Naive B cell (primary cell): ENCODE results near the gene NDUFA9. TPM values are rescaled to one million over a fixed set of nuclear protein-coding genes. Genes with fewer than 3 reads are reported as not detected.

Experiments used
- ATAC-seq, 2 donors: fragments of 150-1000 bp; cut with Tn5 transposase; 2 replicates each; pipeline ENCODE4 v1.10.0; 2021; ENCODE audit warnings: low read depth in 2 of 2, mild to moderate bottlenecking in 2 of 2, moderate library complexity in 2 of 2
- DNase-seq: peaks from one replicate; pipeline ENCODE4 v3.0.0; 2022
- H3K27ac Mint-ChIP-seq, 6 donors: one replicate each; pipeline ENCODE4 v1.8.0; 2020 to 2022; ENCODE audit warnings: mild to moderate bottlenecking in 6 of 6, mixed read lengths in 6 of 6, moderate library complexity in 5 of 6, inconsistent platforms in 2 of 6
- H3K27me3 Mint-ChIP-seq, 3 donors: one replicate each; pipeline ENCODE4 v1.8.0; 2021 to 2022; ENCODE audit warnings: mixed read lengths in 3 of 3, mild to moderate bottlenecking in 1 of 3
- H3K36me3 Mint-ChIP-seq, 2 donors: one replicate each; pipeline ENCODE4 v1.8.0; 2020 to 2022; ENCODE audit warnings: mixed read lengths in 2 of 2, inconsistent platforms in 1 of 2, mild to moderate bottlenecking in 1 of 2
- H3K4me1 Mint-ChIP-seq, 3 donors: one replicate each; pipeline ENCODE4 v1.8.0; 2020 to 2022; ENCODE audit warnings: mixed read lengths in 3 of 3, inconsistent platforms in 1 of 3, mild to moderate bottlenecking in 1 of 3, moderate library complexity in 1 of 3
- H3K4me3 Mint-ChIP-seq, 8 donors: one replicate each; pipeline ENCODE4 v1.8.0; 2020 to 2022; ENCODE audit warnings: mild to moderate bottlenecking in 8 of 8, mixed read lengths in 8 of 8, moderate library complexity in 8 of 8, inconsistent platforms in 2 of 8
- H3K9me3 Mint-ChIP-seq, 7 donors: one replicate each; pipeline ENCODE4 v1.8.0; 2020 to 2022; ENCODE audit warnings: mixed read lengths in 7 of 7, mild to moderate bottlenecking in 5 of 7, inconsistent platforms in 2 of 7, moderate library complexity in 1 of 7
- polyA plus RNA-seq, 6 donors: library from polyadenylated mRNA; unstranded; fragments of 300-500 nt; fragmentation: Illumina TruSeq; gene quantifications; one replicate each; pipeline ENCODE4 v1.2.3, GENCODE V29; 2021; ENCODE audit warnings: low read depth in 6 of 6

Gene NDUFA9
- polyA plus RNA-seq: 100 to 1,000 TPM; 137 to 196 (median 162) TPM

GRCh38 chr12:4648501-4649357 lies at the start of gene NDUFA9, which contains the start of gene AKAP3:
TSS of gene NDUFA9 (plus strand) at chr12:4649114. CDS start at chr12:4649127, 13 bp downstream.
TSS of gene AKAP3 (minus strand) at chr12:4649051. CDS start at chr12:4638196, 10,855 bp downstream.
- peak; percentile 80 for DNase-seq
- Mint-ChIP-seq H3K27me3 (no peaks in the 10 kb centered on the region), H3K36me3 (no peaks in the 10 kb centered on the region), H3K4me1 (peaks cover 36 to 54% (median 47%) of the 10 kb centered on the region in 3 donors), H3K9me3 (no peaks in the 10 kb centered on the region), H3K4me3 (peak within 1 kb of the TSS; percentile 93 to 100 (median 98)), H3K27ac (peak within 1 kb of the TSS; percentile 79 to 97 (median 94))
- peak; percentile 90 for ATAC-seq

DNA sequence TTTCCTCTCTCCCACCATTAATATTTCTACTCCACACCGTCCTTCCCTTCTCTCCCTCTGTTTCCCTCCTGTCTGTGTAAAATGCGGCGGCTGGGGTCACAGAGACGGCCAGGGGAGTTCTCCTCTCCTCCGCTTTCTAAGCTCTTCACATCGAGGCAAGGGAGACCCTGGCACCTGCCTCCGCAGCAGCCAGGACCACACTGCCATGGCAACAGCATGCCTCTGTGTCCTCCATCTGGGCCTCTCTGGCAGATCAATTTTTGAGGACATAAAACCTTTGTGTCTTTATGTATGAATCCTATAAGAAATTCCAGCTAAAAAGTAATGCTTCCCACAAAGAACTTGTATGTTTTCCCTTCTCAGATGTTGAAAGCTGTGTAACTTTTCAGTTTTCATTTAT lies 45.5 kb upstream of the NDUFA9 start:
- Mint-ChIP-seq H3K27ac (peak overlapping the region in 1 of 6 donors; percentile 36), H3K4me3 (peak overlapping the region in 1 of 8 donors; percentile 49), H3K27me3 (no peaks in the 10 kb centered on the region)

DNA sequence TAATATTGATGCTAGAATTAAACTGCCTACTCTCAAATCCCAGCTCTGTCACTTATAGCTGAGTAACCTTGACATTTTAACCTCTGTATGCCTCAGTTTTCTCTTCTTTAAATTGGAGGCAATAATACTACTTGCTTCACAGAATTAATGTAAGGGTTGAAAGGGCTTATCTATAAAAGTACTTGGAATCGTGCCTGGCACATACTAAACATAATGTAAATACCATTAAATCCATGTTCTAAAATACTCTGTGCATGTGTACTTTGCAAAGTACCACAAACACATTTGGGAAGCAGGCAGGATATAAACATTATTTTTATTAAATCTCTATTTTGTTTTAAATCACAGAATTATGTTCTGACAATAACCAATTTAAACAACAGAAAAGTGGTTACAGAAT lies 45.0 kb upstream of the NDUFA9 start:
- DNase-seq (no peak), ATAC-seq (no peak)
- Mint-ChIP-seq H3K27me3 (no peaks in the 10 kb centered on the region), H3K9me3 (no peaks in the 10 kb centered on the region), H3K4me3 (no peak overlapping the region), H3K4me1 (peaks cover 11 to 23% (median 22%) of the 10 kb centered on the region in 3 donors), H3K36me3 (no peaks in the 10 kb centered on the region), H3K27ac (no peak overlapping the region)

More for the DNA sequence above, 45.5 kb upstream of the NDUFA9 start:
- DNase-seq (no peak), ATAC-seq (no peak)
- Mint-ChIP-seq H3K4me1 (peaks cover 11 to 23% (median 22%) of the 10 kb centered on the region in 3 donors), H3K36me3 (no peaks in the 10 kb centered on the region), H3K9me3 (no peaks in the 10 kb centered on the region)

DNA sequence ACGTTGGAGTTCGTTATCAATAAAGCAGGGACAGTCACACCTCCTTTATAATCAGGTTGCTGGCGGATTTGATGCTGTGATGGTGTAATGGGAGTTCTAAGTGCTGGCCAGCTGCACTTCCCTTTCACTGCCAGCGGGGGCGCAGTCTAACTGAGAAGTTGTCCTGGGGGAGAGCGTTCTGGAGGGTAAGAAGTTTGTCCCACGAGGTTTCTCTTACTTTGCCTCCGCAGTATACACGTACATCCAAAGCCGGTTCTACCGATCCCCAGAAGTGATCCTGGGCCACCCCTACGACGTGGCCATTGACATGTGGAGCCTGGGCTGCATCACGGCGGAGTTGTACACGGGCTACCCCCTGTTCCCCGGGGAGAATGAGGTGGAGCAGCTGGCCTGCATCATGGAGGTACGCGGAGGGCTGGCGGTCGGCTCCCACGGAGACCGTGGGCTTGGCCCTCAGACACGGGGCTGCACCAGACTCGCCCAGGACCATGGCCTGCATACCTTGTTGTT lies 44.2 kb upstream of the NDUFA9 start:
- peak; percentile 73 for DNase-seq
- Mint-ChIP-seq H3K36me3 (no peaks in the 10 kb centered on the region), H3K4me1 (peaks cover 11 to 28% (median 27%) of the 10 kb centered on the region in 3 donors), H3K4me3 (peak overlapping the region; percentile 93 to 99 (median 98)), H3K27me3 (no peaks in the 10 kb centered on the region), H3K27ac (peak overlapping the region; percentile 84 to 94 (median 90)), H3K9me3 (no peaks in the 10 kb centered on the region)
- peak; percentile 91 to 96 for ATAC-seq

- Mint-ChIP-seq H3K36me3 (no peaks in the 10 kb centered on the region), H3K4me1 (peaks cover 11 to 29% (median 28%) of the 10 kb centered on the region in 3 donors), H3K27ac (no peak overlapping the region), H3K9me3 (no peaks in the 10 kb centered on the region), H3K27me3 (no peaks in the 10 kb centered on the region), H3K4me3 (peak overlapping the region in 4 of 8 donors; percentile 29 to 93 (median 38))
- ATAC-seq (no peak), DNase-seq (no peak)
These were observed 41.9 kb upstream of the NDUFA9 start for GRCh38 chr12:4607056-4607455.

GRCh38 chr12:4609071-4609470 lies 39.8 kb upstream of the NDUFA9 start:
- DNase-seq (no peak), ATAC-seq (no peak)
- Mint-ChIP-seq H3K4me3 (no peak overlapping the region), H3K4me1 (peaks cover 11 to 29% (median 28%) of the 10 kb centered on the region in 3 donors), H3K27ac (no peak overlapping the region), H3K27me3 (no peaks in the 10 kb centered on the region), H3K9me3 (no peaks in the 10 kb centered on the region), H3K36me3 (peaks cover 15% of the 10 kb centered on the region in 2 donors)

DNA sequence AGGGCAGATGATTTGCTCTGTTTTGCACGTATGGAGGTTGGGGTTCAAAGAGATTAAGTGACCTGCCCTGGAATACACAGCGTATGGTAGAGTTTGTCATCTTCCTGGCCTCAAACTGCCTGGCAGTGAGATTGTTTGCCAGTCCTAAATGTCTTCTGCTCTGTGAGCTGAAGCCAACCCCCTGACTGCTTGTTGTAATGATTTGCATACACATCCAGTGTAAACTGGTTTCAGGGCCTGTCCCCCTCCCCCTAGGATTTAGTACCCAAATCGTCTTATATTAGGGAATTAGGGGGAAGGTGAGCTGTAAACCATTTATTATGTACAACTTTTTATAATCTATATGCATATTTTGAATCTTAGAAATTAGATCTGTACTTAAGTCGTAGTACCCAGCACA lies 38.4 kb upstream of the NDUFA9 start:
- H3K4me3 Mint-ChIP-seq: no peak overlapping the region
- H3K27me3 Mint-ChIP-seq: no peaks in the 10 kb centered on the region
- H3K9me3 Mint-ChIP-seq: no peaks in the 10 kb centered on the region
- no peak for ATAC-seq
- H3K4me1 Mint-ChIP-seq: peaks cover 6 to 22% (median 16%) of the 10 kb centered on the region in 3 donors
- no peak for DNase-seq
- H3K27ac Mint-ChIP-seq: no peak overlapping the region
- H3K36me3 Mint-ChIP-seq: peaks cover 23 to 27% of the 10 kb centered on the region in 2 donors

- no peak for ATAC-seq
- Mint-ChIP-seq H3K9me3 (no peaks in the 10 kb centered on the region), H3K4me1 (peaks cover 0 to 4% (median 0%) of the 10 kb centered on the region in 3 donors), H3K27ac (peak overlapping the region in 2 of 6 donors; percentile 43 to 88), H3K4me3 (no peak overlapping the region), H3K36me3 (peaks cover 23 to 31% of the 10 kb centered on the region in 2 donors), H3K27me3 (no peaks in the 10 kb centered on the region)
- DNase-seq: no peak
These were observed 33.2 kb upstream of the NDUFA9 start for GRCh38 chr12:4615667-4616066.

DNA sequence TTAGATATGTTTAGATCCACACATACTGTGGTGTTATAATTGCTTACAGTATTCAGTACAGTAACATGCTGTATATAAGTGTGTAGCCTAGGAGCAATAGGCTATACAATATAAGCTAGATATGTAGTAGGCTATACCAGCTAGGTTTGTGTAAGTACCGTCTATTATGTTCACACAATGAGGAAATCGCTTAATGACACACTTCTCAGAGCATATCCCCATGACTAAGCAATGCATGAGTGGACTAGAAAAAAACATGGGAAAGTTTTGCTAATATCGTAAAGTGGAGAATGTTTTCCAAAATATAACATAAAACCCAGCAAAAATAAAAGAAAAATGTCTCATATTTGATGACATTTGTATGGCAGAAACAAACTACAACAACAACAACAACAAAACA lies 27.4 kb upstream of the NDUFA9 start:
- no peak overlapping the region for H3K27ac Mint-ChIP-seq
- H3K4me3 Mint-ChIP-seq: no peak overlapping the region
- no peak for ATAC-seq
- no peaks in the 10 kb centered on the region for H3K36me3 Mint-ChIP-seq
- no peak for DNase-seq
- no peaks in the 10 kb centered on the region for H3K4me1 Mint-ChIP-seq
- peaks cover 0 to 6% (median 0%) of the 10 kb centered on the region in 7 donors for H3K9me3 Mint-ChIP-seq
- H3K27me3 Mint-ChIP-seq: peaks cover 0 to 15% (median 0%) of the 10 kb centered on the region in 3 donors

DNA sequence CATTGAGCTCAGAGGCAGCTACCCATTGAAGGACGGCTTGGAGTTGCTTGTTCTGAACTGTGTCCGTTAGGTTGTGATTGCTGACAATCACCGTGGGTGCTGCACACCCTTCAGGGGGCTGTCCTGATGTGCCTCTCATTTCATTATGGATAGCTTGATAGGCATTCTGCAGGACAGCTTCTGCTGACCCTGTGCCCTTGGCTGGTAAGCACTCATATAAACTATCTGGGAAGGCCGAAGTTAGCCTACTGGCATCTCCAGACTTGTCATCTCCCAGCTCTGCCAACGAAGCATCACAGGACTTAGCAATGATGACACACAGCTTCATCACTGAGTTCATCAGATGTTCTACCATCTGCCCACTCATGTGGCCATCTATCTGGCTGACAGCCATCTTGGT lies 22.4 kb upstream of the NDUFA9 start:
- Mint-ChIP-seq H3K27ac (no peak overlapping the region), H3K9me3 (peaks cover 0 to 6% (median 0%) of the 10 kb centered on the region in 7 donors), H3K4me3 (no peak overlapping the region), H3K36me3 (no peaks in the 10 kb centered on the region), H3K27me3 (peaks cover 0 to 36% (median 9%) of the 10 kb centered on the region in 3 donors), H3K4me1 (no peaks in the 10 kb centered on the region)
- DNase-seq (no peak), ATAC-seq (no peak)

GRCh38 chr12:4628406-4628805 lies 20.5 kb upstream of the NDUFA9 start:
- Mint-ChIP-seq H3K36me3 (no peaks in the 10 kb centered on the region), H3K9me3 (peaks cover 0 to 4% (median 0%) of the 10 kb centered on the region in 7 donors), H3K4me3 (no peak overlapping the region), H3K4me1 (no peaks in the 10 kb centered on the region), H3K27me3 (peaks cover 0 to 38% (median 16%) of the 10 kb centered on the region in 3 donors), H3K27ac (no peak overlapping the region)
- DNase-seq: no peak
- no peak for ATAC-seq

GRCh38 chr12:4630262-4630661 lies 18.7 kb upstream of the NDUFA9 start:
- Mint-ChIP-seq H3K27me3 (peaks cover 0 to 41% (median 16%) of the 10 kb centered on the region in 3 donors), H3K36me3 (no peaks in the 10 kb centered on the region), H3K27ac (no peak overlapping the region), H3K4me3 (no peak overlapping the region), H3K9me3 (peaks cover 0 to 2% (median 0%) of the 10 kb centered on the region in 7 donors), H3K4me1 (no peaks in the 10 kb centered on the region)
- ATAC-seq: no peak
- DNase-seq: no peak

DNA sequence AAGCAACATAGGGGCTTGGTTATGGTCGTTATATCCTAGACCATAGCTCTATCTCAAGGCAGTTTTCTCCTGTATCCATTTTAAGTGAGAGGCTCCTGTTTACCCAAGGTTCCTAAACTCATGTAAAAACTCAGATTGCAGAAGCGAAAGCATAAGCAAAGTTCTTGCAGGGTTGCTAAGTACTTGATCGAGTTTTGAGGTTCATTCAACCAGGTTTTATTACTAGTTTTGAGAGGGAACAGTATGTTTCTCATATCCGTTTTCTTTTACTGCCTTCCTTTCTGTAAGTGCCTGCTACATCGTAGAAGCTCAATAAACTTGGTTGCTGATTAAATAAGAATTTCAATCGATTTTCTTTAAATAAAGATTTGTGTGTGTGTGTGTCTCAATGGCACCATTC lies 5.2 kb upstream of the NDUFA9 start:
- H3K27me3 Mint-ChIP-seq: peaks cover 5 to 7% (median 6%) of the 10 kb centered on the region in 3 donors
- DNase-seq: no peak
- no peak overlapping the region for H3K27ac Mint-ChIP-seq
- H3K9me3 Mint-ChIP-seq: no peaks in the 10 kb centered on the region
- no peak for ATAC-seq
- no peak overlapping the region for H3K4me3 Mint-ChIP-seq
- no peaks in the 10 kb centered on the region for H3K36me3 Mint-ChIP-seq
- peaks cover 7 to 13% (median 8%) of the 10 kb centered on the region in 3 donors for H3K4me1 Mint-ChIP-seq

GRCh38 chr12:4645023-4645422 lies 3.9 kb upstream of the NDUFA9 start:
- DNase-seq (no peak), ATAC-seq (no peak)
- Mint-ChIP-seq H3K4me1 (peaks cover 19 to 26% (median 21%) of the 10 kb centered on the region in 3 donors), H3K27ac (no peak overlapping the region), H3K4me3 (no peak overlapping the region), H3K9me3 (no peaks in the 10 kb centered on the region), H3K36me3 (no peaks in the 10 kb centered on the region), H3K27me3 (peaks cover 0 to 4% (median 0%) of the 10 kb centered on the region in 3 donors)
